LNCaP clone FGC (cell line): Measurements from ENCODE around the gene RPS6KA4.

ENCODE experiments used
- DNase-seq: peaks from one replicate; pipeline ENCODE4 v3.0.0-alpha.2; 2011; ENCODE audit warnings: low read depth
- H3K4me3 ChIP-seq: 2 replicates; pipeline ENCODE4 v1.5.1; 2011; ENCODE audit warnings: mild to moderate bottlenecking, low read depth, low read length, control low read depth
- TF ChIP-seq, protein P1 (sequence below): IDR thresholded peaks from 2 replicates; pipeline ENCODE4 v1.5.1; 2012; ENCODE audit warnings: mild to moderate bottlenecking; ENCODE audit not compliant: control insufficient read depth, insufficient read depth; ENCODE audit errors: extremely low read depth

RPS6KA4 gene

DNA sequence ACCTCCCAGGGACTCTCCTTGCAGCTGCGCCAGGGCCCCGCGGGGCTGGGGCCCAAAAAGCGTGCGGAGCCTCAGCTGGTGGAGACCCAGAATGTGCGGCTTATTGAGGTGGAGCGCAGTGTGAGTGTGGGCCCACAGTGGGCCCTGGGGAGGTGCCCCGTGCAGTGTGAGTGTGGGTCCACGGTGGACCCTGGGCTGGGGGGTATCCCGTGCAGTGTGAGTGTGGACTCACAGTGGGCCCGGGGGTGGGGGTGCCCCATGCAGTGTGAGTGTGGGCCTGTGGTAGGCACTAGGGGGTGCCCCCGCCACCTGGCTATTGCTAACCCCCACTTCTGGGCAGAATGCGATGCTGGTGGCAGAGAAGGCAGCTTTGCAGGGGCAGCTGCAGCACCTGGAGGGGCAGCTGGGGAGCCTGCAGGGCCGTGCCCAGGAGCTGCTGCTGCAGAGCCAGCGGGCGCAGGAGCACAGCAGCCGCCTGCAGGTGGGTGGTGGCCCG lies 7.8 kb upstream of the RPS6KA4 start:
- TF ChIP-seq, protein P1, sequence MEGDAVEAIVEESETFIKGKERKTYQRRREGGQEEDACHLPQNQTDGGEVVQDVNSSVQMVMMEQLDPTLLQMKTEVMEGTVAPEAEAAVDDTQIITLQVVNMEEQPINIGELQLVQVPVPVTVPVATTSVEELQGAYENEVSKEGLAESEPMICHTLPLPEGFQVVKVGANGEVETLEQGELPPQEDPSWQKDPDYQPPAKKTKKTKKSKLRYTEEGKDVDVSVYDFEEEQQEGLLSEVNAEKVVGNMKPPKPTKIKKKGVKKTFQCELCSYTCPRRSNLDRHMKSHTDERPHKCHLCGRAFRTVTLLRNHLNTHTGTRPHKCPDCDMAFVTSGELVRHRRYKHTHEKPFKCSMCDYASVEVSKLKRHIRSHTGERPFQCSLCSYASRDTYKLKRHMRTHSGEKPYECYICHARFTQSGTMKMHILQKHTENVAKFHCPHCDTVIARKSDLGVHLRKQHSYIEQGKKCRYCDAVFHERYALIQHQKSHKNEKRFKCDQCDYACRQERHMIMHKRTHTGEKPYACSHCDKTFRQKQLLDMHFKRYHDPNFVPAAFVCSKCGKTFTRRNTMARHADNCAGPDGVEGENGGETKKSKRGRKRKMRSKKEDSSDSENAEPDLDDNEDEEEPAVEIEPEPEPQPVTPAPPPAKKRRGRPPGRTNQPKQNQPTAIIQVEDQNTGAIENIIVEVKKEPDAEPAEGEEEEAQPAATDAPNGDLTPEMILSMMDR: no peak
- no peak overlapping the region for H3K4me3 ChIP-seq
- DNase-seq: no peak

GRCh38 chr11:64352099-64352994 lies 6.6 kb upstream of the RPS6KA4 start:
- DNase-seq: no peak
- no peak overlapping the region for H3K4me3 ChIP-seq
- TF ChIP-seq, protein P1: no peak

DNA sequence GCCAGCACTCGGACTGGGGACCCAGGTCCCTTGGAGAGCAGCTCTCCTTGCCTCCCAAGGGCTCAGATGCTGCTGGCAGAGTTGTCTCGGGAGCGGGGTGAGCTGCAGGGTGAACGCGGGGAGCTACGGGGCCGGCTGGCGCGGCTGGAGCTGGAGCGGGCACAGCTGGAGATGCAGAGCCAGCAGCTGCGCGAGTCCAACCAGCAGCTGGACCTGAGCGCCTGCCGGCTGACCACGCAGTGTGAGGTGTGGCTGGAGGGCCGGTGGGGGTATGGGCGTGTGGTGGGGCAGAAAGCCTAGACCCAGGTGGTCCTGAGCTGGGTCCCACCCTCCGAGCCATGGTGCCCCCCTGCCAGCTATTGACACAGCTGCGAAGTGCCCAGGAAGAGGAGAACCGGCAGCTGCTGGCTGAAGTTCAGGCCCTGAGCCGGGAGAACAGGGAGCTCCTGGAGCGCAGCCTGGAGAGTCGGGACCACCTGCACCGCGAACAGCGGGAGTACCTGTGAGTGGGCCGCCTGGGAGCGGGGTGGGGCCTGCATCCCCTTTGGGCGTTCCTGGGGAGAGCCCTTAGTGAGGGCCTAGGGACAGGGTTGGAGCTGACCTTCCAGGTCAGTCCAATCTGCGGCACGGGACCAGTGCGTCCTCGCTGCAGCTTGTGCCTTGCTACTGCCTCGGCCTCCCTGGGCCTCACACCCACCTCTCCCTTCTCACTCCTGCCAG lies 5.8 kb upstream of the RPS6KA4 start:
- DNase-seq: no peak
- TF ChIP-seq, protein P1: no peak
- H3K4me3 ChIP-seq: no peak overlapping the region

DNA sequence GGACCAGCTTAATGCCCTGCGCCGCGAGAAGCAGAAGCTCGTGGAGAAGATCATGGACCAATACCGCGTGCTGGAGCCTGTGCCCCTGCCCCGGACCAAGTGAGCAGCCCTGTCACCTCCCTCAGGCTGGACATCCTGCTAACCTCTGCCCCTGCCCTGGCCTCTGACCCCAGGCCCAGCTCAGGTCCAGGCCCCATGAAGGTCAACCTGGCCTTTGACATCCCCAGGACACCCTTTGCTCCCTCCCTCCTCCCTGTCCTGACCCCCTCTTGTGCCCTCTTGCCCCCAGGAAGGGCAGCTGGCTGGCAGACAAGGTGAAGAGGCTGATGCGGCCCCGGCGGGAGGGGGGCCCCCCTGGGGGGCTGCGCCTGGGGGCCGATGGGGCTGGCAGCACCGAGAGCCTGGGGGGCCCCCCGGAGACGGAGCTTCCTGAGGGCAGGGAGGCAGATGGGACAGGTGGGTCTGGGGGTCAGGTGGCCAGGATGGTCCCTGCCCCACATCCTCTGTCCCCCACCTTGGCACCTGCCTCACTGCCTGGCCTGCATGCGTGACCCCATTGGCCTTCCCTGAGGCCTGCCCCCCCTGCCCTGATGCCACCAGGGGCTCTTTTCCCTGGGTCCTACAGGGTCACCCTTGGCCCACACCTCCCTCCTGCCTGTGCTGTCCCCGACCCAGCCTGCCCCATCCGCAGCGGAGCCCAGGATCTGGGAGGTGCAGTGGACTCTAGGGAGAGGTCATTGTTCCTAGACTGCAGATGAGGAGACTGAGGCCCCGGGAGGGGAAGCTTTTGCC lies 5.1 kb upstream of the RPS6KA4 start:
- H3K4me3 ChIP-seq: no peak overlapping the region
- TF ChIP-seq, protein P1: no peak
- no peak for DNase-seq

DNA sequence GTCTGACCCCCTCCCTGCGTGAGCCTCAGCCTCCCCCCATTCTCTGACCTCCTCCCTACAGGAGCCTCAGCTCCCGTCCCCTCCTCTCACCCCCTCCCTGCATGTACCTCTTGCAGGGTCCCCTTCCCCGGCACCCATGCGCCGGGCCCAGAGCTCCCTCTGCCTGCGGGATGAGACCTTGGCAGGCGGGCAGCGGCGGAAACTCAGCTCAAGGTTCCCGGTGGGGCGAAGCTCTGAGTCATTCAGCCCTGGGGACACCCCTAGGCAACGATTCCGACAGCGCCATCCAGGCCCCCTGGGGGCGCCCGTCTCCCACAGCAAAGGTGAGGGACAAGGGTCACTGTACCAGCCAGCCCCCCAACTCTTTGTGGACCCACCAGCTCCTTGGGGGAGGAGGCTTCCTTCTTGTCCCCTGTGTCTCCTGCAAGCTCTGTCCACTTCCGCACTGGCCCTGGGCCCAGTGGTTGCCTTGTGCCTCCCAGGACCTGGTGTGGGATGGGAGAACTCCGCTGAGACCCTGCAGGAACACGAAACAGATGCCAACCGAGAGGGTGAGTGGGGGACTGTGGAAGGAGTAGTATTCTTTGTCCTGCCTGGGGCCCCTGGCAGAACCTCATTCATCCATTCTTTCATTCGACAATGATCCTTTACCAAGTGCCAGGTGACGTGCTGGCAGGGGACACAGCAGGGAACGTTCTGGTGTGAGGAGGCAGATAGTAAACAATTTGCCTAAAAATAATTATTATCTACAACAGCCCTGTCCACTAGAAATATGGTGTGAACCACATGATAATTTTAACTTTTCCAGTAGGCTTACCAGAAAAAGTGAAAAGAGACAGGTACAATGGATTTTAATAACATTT lies 3.7 kb upstream of the RPS6KA4 start:
- peak overlapping the region; percentile 43 for H3K4me3 ChIP-seq
- TF ChIP-seq, protein P1: peak; percentile 86
- no peak for DNase-seq
